Lower lobe of right lung (tissue), 2 donors: Measurements from ENCODE around the gene SDK1. TPM values are rescaled to one million over a fixed set of nuclear protein-coding genes. Genes with fewer than 3 reads are reported as not detected.

ENCODE experiments used
- ATAC-seq, 2 donors: fragments of 200-7000 bp; cut with Tn5 transposase; one replicate each; pipeline ENCODE4 v1.9.1; 2020 to 2022; ENCODE audit warnings: mild to moderate bottlenecking in 2 of 2, moderate library complexity in 2 of 2
- DNase-seq: peaks from one replicate; pipeline ENCODE4 v3.0.0-alpha.2; 2020
- H3K27ac ChIP-seq: fragments of 200-600 bp; one replicate; pipeline ENCODE4 v1.8.0; 2022
- H3K27me3 ChIP-seq: fragments of 200-600 bp; one replicate; pipeline ENCODE4 v1.8.0; 2022; ENCODE audit warnings: low read depth
- H3K36me3 ChIP-seq: fragments of 200-600 bp; one replicate; pipeline ENCODE4 v1.8.0; 2022; ENCODE audit warnings: mild to moderate bottlenecking
- H3K4me1 ChIP-seq: fragments of 200-600 bp; one replicate; pipeline ENCODE4 v1.8.0; 2022
- H3K4me3 ChIP-seq: fragments of 200-600 bp; one replicate; pipeline ENCODE4 v1.8.0; 2022; ENCODE audit warnings: mild to moderate bottlenecking
- H3K9me3 ChIP-seq: fragments of 200-600 bp; one replicate; pipeline ENCODE4 v1.8.0; 2022
- CTCF ChIP-seq: fragments of 200-600 bp; IDR thresholded peaks from one replicate; pipeline ENCODE4 v1.8.0; 2022; ENCODE audit warnings: antibody characterized with exemption, mild to moderate bottlenecking
- intact Hi-C: fragments of 100-400 bp; cut with DNase I; formaldehyde crosslinking; loops from one replicate; pipeline ENCODE4 v1.11.0; 2022
- total RNA-seq: library from RNA; stranded (reverse); fragmentation: NEBNext Ultra II Directional; extraction: Animal tissue kit (Norgen Biotek cat#: 25700); gene quantifications from one replicate; pipeline ENCODE4 v1.2.1, GENCODE V29; 2021
- donor health status: DM: no; HTN: yes; CAD: no; lungs with severe emphysema.

Gene SDK1
- total RNA-seq, 1 donor from 2014 or later = 10.0 TPM

DNA sequence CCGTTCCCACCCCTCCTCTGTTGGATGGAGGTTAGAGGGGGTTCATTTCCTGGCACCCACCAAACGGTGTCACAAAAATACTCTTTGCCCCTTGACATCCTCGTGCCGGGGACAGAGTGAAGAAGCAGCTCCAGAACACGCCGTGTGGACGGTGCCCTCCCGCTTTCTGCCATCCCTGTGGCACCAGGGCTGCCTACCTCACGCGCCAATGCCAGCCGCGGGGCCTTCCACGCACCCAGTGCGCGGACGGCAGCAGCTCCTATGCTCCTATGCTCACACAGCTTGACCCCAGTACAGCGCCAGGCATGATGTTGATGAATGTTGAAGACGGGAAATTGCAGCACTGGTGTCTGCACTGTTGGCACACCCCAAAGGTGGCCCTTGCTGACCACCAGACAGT is 873.8 kb downstream of the SDK1 start:
- no peak for ATAC-seq
- Histone ChIP-seq H3K4me3 (no peak overlapping the region), H3K27ac (no peak overlapping the region), H3K4me1 (no peaks in the 10 kb centered on the region), H3K9me3 (no peaks in the 10 kb centered on the region), H3K36me3 (no peaks in the 10 kb centered on the region), H3K27me3 (no peaks in the 10 kb centered on the region)
- TF ChIP-seq CTCF = no peak
- DNase-seq = no peak
- intact Hi-C loops = no loop called here

GRCh38 chr7:4175346-4175973 is 874.4 kb downstream of the SDK1 start:
- no peak for DNase-seq
- Histone ChIP-seq H3K27me3 (no peaks in the 10 kb centered on the region), H3K36me3 (no peaks in the 10 kb centered on the region), H3K9me3 (no peaks in the 10 kb centered on the region), H3K4me1 (no peaks in the 10 kb centered on the region), H3K4me3 (no peak overlapping the region), H3K27ac (no peak overlapping the region)
- ATAC-seq = no peak
- intact Hi-C loops = no loop called here
- no peak for TF ChIP-seq CTCF

- Histone ChIP-seq H3K36me3 (no peaks in the 10 kb centered on the region), H3K27me3 (no peaks in the 10 kb centered on the region), H3K4me1 (no peaks in the 10 kb centered on the region), H3K9me3 (no peaks in the 10 kb centered on the region), H3K27ac (no peak overlapping the region), H3K4me3 (no peak overlapping the region)
- ATAC-seq = no peak
- intact Hi-C loops = no loop called here
- TF ChIP-seq CTCF = no peak
- DNase-seq = no peak
Measured at GRCh38 chr7:4177001-4177400, 875.9 kb downstream of the SDK1 start.

GRCh38 chr7:4178416-4178815 is 877.4 kb downstream of the SDK1 start:
- Histone ChIP-seq H3K9me3 (no peaks in the 10 kb centered on the region), H3K36me3 (no peaks in the 10 kb centered on the region), H3K27ac (no peak overlapping the region), H3K4me3 (no peak overlapping the region), H3K4me1 (no peaks in the 10 kb centered on the region), H3K27me3 (no peaks in the 10 kb centered on the region)
- no peak for DNase-seq
- no peak for TF ChIP-seq CTCF
- intact Hi-C loops = no loop called here
- no peak for ATAC-seq

- no peak for DNase-seq
- intact Hi-C loops = no loop called here
Measured at GRCh38 chr7:4178916-4179687, 878.0 kb downstream of the SDK1 start.

More at GRCh38 chr7:4178916-4179687, 878.0 kb downstream of the SDK1 start:
- Histone ChIP-seq H3K27ac (no peak overlapping the region), H3K36me3 (no peaks in the 10 kb centered on the region), H3K27me3 (no peaks in the 10 kb centered on the region), H3K4me1 (no peaks in the 10 kb centered on the region), H3K9me3 (no peaks in the 10 kb centered on the region), H3K4me3 (no peak overlapping the region)
- no peak for TF ChIP-seq CTCF
- no peak for ATAC-seq
